Measurements from ENCODE around the gene PRTN3.

Gene PRTN3

GRCh38 chr19:861756-862580 lies 21.2 kb downstream of the PRTN3 start:
- Mint-ChIP-seq H3K4me3 (peak overlapping the region; percentile 73 to 79), H3K27me3 (peaks cover 0 to 12% of the 10 kb centered on the region in 2 donors), H3K36me3 (ENCODE audit: insufficient read depth) (peaks cover 9% of the 10 kb centered on the region), H3K9me3 (no peaks in the 10 kb centered on the region), H3K27ac (peak overlapping the region in 1 of 2 donors; percentile 52), H3K4me1 (ENCODE audit: low read depth in 2 of 2) (peaks cover 9 to 18% of the 10 kb centered on the region in 2 donors)
- peak; percentile 51 to 56 (median 54) for DNase-seq
- peak; percentile 38 for ATAC-seq (replicated peaks)

GRCh38 chr19:862581-863314 lies 21.9 kb downstream of the PRTN3 start:
- H3K27me3 Mint-ChIP-seq, result peaks cover 0 to 6% of the 10 kb centered on the region in 2 donors

GRCh38 chr19:863315-863620 lies 22.5 kb downstream of the PRTN3 start:
- H3K4me1 Mint-ChIP-seq (ENCODE audit: low read depth in 2 of 2), result peaks cover 9 to 20% of the 10 kb centered on the region in 2 donors
- H3K27ac Mint-ChIP-seq, result peak overlapping the region in 1 of 2 donors; percentile 77
- H3K27me3 Mint-ChIP-seq, result peaks cover 0 to 1% of the 10 kb centered on the region in 2 donors
- peaks cover 16% of the 10 kb centered on the region for H3K36me3 Mint-ChIP-seq (ENCODE audit: insufficient read depth)
- no peak for ATAC-seq (replicated peaks)
- DNase-seq, result no peak
- H3K9me3 Mint-ChIP-seq, result no peaks in the 10 kb centered on the region
- H3K4me3 Mint-ChIP-seq, result peak overlapping the region; percentile 73 to 79

More at GRCh38 chr19:862581-863314, 21.9 kb downstream of the PRTN3 start:
- Mint-ChIP-seq H3K4me3 (peak overlapping the region; percentile 73 to 79), H3K9me3 (no peaks in the 10 kb centered on the region), H3K4me1 (ENCODE audit: low read depth in 2 of 2) (peaks cover 9 to 20% of the 10 kb centered on the region in 2 donors), H3K27ac (peak overlapping the region in 1 of 2 donors; percentile 77), H3K36me3 (ENCODE audit: insufficient read depth) (peaks cover 16% of the 10 kb centered on the region)
- peak; percentile 63 for ATAC-seq (replicated peaks)
- DNase-seq, result peak; percentile 81 to 83 (median 83)

GRCh38 chr19:866769-867300 lies 26.0 kb downstream of the PRTN3 start:
- H3K27ac Mint-ChIP-seq, result no peak overlapping the region

GRCh38 chr19:867301-867793 lies 26.5 kb downstream of the PRTN3 start:
- Mint-ChIP-seq H3K4me1 (ENCODE audit: low read depth in 2 of 2) (peaks cover 12 to 24% of the 10 kb centered on the region in 2 donors), H3K4me3 (no peak overlapping the region), H3K27ac (no peak overlapping the region), H3K9me3 (no peaks in the 10 kb centered on the region), H3K27me3 (no peaks in the 10 kb centered on the region), H3K36me3 (ENCODE audit: insufficient read depth) (peaks cover 36% of the 10 kb centered on the region)
- no peak for DNase-seq
- no peak for ATAC-seq (replicated peaks)

More at GRCh38 chr19:866769-867300, 26.0 kb downstream of the PRTN3 start:
- Mint-ChIP-seq H3K9me3 (no peaks in the 10 kb centered on the region), H3K4me3 (no peak overlapping the region), H3K27me3 (no peaks in the 10 kb centered on the region), H3K4me1 (ENCODE audit: low read depth in 2 of 2) (peaks cover 9 to 20% of the 10 kb centered on the region in 2 donors), H3K36me3 (ENCODE audit: insufficient read depth) (peaks cover 31% of the 10 kb centered on the region)
- ATAC-seq (replicated peaks) (no peak), DNase-seq (no peak)

- H3K4me1 Mint-ChIP-seq (ENCODE audit: low read depth in 2 of 2), result peaks cover 10 to 24% of the 10 kb centered on the region in 2 donors
- H3K36me3 Mint-ChIP-seq (ENCODE audit: insufficient read depth), result peaks cover 42% of the 10 kb centered on the region
- no peak overlapping the region for H3K27ac Mint-ChIP-seq
- no peak overlapping the region for H3K4me3 Mint-ChIP-seq
- no peaks in the 10 kb centered on the region for H3K9me3 Mint-ChIP-seq
- no peak for ATAC-seq (replicated peaks)
- H3K27me3 Mint-ChIP-seq, result no peaks in the 10 kb centered on the region
- no peak for DNase-seq
Measured at GRCh38 chr19:867855-868457, 27.2 kb downstream of the PRTN3 start.

GRCh38 chr19:868458-869244 lies 27.9 kb downstream of the PRTN3 start:
- Mint-ChIP-seq H3K36me3 (ENCODE audit: insufficient read depth) (peaks cover 35% of the 10 kb centered on the region), H3K4me1 (ENCODE audit: low read depth in 2 of 2) (peaks cover 8 to 17% of the 10 kb centered on the region in 2 donors), H3K27ac (no peak overlapping the region), H3K27me3 (no peaks in the 10 kb centered on the region), H3K4me3 (no peak overlapping the region), H3K9me3 (no peaks in the 10 kb centered on the region)
- no peak for DNase-seq
- ATAC-seq (replicated peaks), result no peak

GRCh38 chr19:869245-870177 lies 28.7 kb downstream of the PRTN3 start:
- Mint-ChIP-seq H3K36me3 (ENCODE audit: insufficient read depth) (peaks cover 39% of the 10 kb centered on the region), H3K4me3 (no peak overlapping the region), H3K4me1 (ENCODE audit: low read depth in 2 of 2) (peaks cover 8 to 14% of the 10 kb centered on the region in 2 donors), H3K27me3 (no peaks in the 10 kb centered on the region), H3K9me3 (no peaks in the 10 kb centered on the region), H3K27ac (peak overlapping the region in 1 of 2 donors; percentile 77)
- ATAC-seq (replicated peaks) (no peak), DNase-seq (no peak)

- no peaks in the 10 kb centered on the region for H3K9me3 Mint-ChIP-seq
- H3K4me3 Mint-ChIP-seq, result peak overlapping the region in 1 of 2 donors; percentile 23
- DNase-seq (no peak), ATAC-seq (replicated peaks) (no peak)
- peaks cover 8 to 14% of the 10 kb centered on the region in 2 donors for H3K4me1 Mint-ChIP-seq (ENCODE audit: low read depth in 2 of 2)
- peaks cover 39% of the 10 kb centered on the region for H3K36me3 Mint-ChIP-seq (ENCODE audit: insufficient read depth)
- H3K27me3 Mint-ChIP-seq, result no peaks in the 10 kb centered on the region
- peak overlapping the region; percentile 77 to 80 for H3K27ac Mint-ChIP-seq
Measured at GRCh38 chr19:870314-870713, 29.5 kb downstream of the PRTN3 start.

- peaks cover 8 to 14% of the 10 kb centered on the region in 2 donors for H3K4me1 Mint-ChIP-seq (ENCODE audit: low read depth in 2 of 2)
- no peak overlapping the region for H3K4me3 Mint-ChIP-seq
- no peak for DNase-seq
- no peaks in the 10 kb centered on the region for H3K27me3 Mint-ChIP-seq
- ATAC-seq (replicated peaks), result no peak
- H3K36me3 Mint-ChIP-seq (ENCODE audit: insufficient read depth), result peaks cover 39% of the 10 kb centered on the region
- peak overlapping the region in 1 of 2 donors; percentile 44 for H3K27ac Mint-ChIP-seq
- no peaks in the 10 kb centered on the region for H3K9me3 Mint-ChIP-seq
Measured at GRCh38 chr19:870963-871401, 30.2 kb downstream of the PRTN3 start.

- Mint-ChIP-seq H3K4me3 (peak overlapping the region; percentile 67 to 79), H3K36me3 (ENCODE audit: insufficient read depth) (peaks cover 39% of the 10 kb centered on the region), H3K4me1 (ENCODE audit: low read depth in 2 of 2) (peaks cover 8 to 14% of the 10 kb centered on the region in 2 donors), H3K27me3 (no peaks in the 10 kb centered on the region), H3K27ac (peak overlapping the region; percentile 82 to 89), H3K9me3 (no peaks in the 10 kb centered on the region)
- no peak for ATAC-seq (replicated peaks)
- DNase-seq, result no peak
Measured at GRCh38 chr19:871446-872265, 30.9 kb downstream of the PRTN3 start.

Data from effector memory CD8-positive, alpha-beta T cell (primary cell).